CD14-positive monocyte (primary cell): ENCODE measurements around the gene PRKAR1A. TPM values are rescaled to one million over a fixed set of nuclear protein-coding genes. Genes with fewer than 3 reads are reported as not detected.
A peak's percentile ranks its signal among the peaks of the same experiment; 100 is the strongest.

Experiments
- DNase-seq, 3 donors: peaks; one replicate each; pipeline ENCODE4 v3.0.0-alpha.2; 2011 to 2022
- H2AFZ ChIP-seq: 2 replicates; pipeline ENCODE4 v1.6.0; 2012; ENCODE audit warnings: mild to moderate bottlenecking, low read depth, low read length, inconsistent platforms; ENCODE audit not compliant: insufficient read depth, poor library complexity, severe bottlenecking
- H3K27ac ChIP-seq, 2 donors: 1 replicate in 1 of 2; 2 replicates in 1 of 2; pipeline ENCODE4 v1.5.1; 2012 to 2013; ENCODE audit warnings: low read length in 2 of 2, control low read depth in 1 of 2, inconsistent platforms in 1 of 2, low read depth in 1 of 2, mild to moderate bottlenecking in 1 of 2
- H3K27me3 ChIP-seq, 2 donors: one replicate each; pipeline versions ENCODE4 v1.6.0 to v1.6.1; 2011 to 2013; ENCODE audit warnings: low read length in 2 of 2; ENCODE audit not compliant: control insufficient read depth in 2 of 2, insufficient read depth in 2 of 2
- H3K36me3 ChIP-seq, 2 donors: replicated peaks in 1 of 2; 1 replicate in 1 of 2; 2 replicates in 1 of 2; pipeline versions ENCODE4 v1.5.1 to v1.6.1; 2012 to 2013; ENCODE audit warnings: low read length in 2 of 2, control low read depth in 1 of 2, inconsistent platforms in 1 of 2, mild to moderate bottlenecking in 1 of 2; ENCODE audit not compliant: insufficient read depth in 2 of 2, control insufficient read depth in 1 of 2
- H3K4me1 ChIP-seq, 2 donors: 1 replicate in 1 of 2; 2 replicates in 1 of 2; pipeline versions ENCODE4 v1.5.1 to v1.6.1; 2012 to 2013; ENCODE audit warnings: low read length in 2 of 2, control low read depth in 1 of 2, inconsistent platforms in 1 of 2, mild to moderate bottlenecking in 1 of 2, moderate library complexity in 1 of 2; ENCODE audit not compliant: insufficient read depth in 2 of 2, control insufficient read depth in 1 of 2
- H3K4me2 ChIP-seq: replicated peaks from 2 replicates; pipeline ENCODE3; 2012; ENCODE audit warnings: low read length, moderate library complexity, mild to moderate bottlenecking; ENCODE audit not compliant: poor library complexity, severe bottlenecking; ENCODE audit errors: extremely low read depth
- H3K4me3 ChIP-seq, 3 experiments: fragments of 200-600 bp in 1 of 3; sonication (generic) in 1 of 3; replicated peaks in 1 of 3; 1 replicate in 2 of 3; 2 replicates in 1 of 3; pipeline ENCODE4 v1.5.1; 2011 to 2013; ENCODE audit warnings: low read length in 3 of 3, mild to moderate bottlenecking in 3 of 3, control low read depth in 2 of 3, low read depth in 2 of 3, inconsistent platforms in 1 of 3, moderate library complexity in 1 of 3
- H3K79me2 ChIP-seq: 2 replicates; pipeline ENCODE4 v1.6.0; 2012; ENCODE audit warnings: mild to moderate bottlenecking, control low read depth, inconsistent platforms, low read length, moderate library complexity; ENCODE audit not compliant: insufficient read depth
- H3K9ac ChIP-seq: 2 replicates; pipeline ENCODE4 v1.6.0; 2017; ENCODE audit warnings: low read length, mild to moderate bottlenecking; ENCODE audit not compliant: insufficient read depth, poor library complexity, severe bottlenecking
- H3K9me3 ChIP-seq, 2 donors: replicated peaks in 1 of 2; 1 replicate in 1 of 2; 2 replicates in 1 of 2; pipeline versions ENCODE4 v1.5.1 to v1.6.1; 2012 to 2013; ENCODE audit warnings: low read length in 2 of 2, control low read depth in 1 of 2; ENCODE audit not compliant: control insufficient read depth in 1 of 2, insufficient read depth in 1 of 2
- H4K20me1 ChIP-seq: 2 replicates; pipeline ENCODE4 v1.6.0; 2012; ENCODE audit warnings: mild to moderate bottlenecking, low read length, control low read depth, moderate library complexity; ENCODE audit not compliant: insufficient read depth
- H3K27ac Mint-ChIP-seq, 7 donors: one replicate each; pipeline ENCODE4 v1.8.0; 2020; ENCODE audit warnings: mild to moderate bottlenecking in 7 of 7, mixed read lengths in 7 of 7, moderate library complexity in 6 of 7, inconsistent platforms in 2 of 7
- H3K27me3 Mint-ChIP-seq, 3 donors: one replicate each; pipeline ENCODE4 v1.8.0; 2021 to 2022; ENCODE audit warnings: low read depth in 3 of 3, mild to moderate bottlenecking in 3 of 3, mixed read lengths in 3 of 3, moderate library complexity in 3 of 3, inconsistent platforms in 1 of 3
- H3K36me3 Mint-ChIP-seq, 2 donors: one replicate each; pipeline ENCODE4 v1.8.0; 2020; ENCODE audit warnings: mixed read lengths in 2 of 2, inconsistent platforms in 1 of 2, mild to moderate bottlenecking in 1 of 2
- H3K4me1 Mint-ChIP-seq: one replicate; pipeline ENCODE4 v1.8.0; 2020; ENCODE audit warnings: mild to moderate bottlenecking, mixed read lengths
- H3K4me3 Mint-ChIP-seq, 2 donors: one replicate each; pipeline ENCODE4 v1.8.0; 2020; ENCODE audit warnings: mild to moderate bottlenecking in 2 of 2, mixed read lengths in 2 of 2, moderate library complexity in 1 of 2
- H3K9me3 Mint-ChIP-seq, 7 donors: one replicate each; pipeline ENCODE4 v1.8.0; 2020 to 2022; ENCODE audit warnings: mixed read lengths in 7 of 7, mild to moderate bottlenecking in 6 of 7, moderate library complexity in 6 of 7, inconsistent platforms in 2 of 7
- CTCF ChIP-seq: fragments of 200-600 bp; IDR thresholded peaks from one replicate; pipeline ENCODE4 v1.8.0; 2022; ENCODE audit warnings: antibody characterized with exemption, mild to moderate bottlenecking
- WGBS: methylation state at CpG from one replicate; pipeline ENCODE4 v1.1.5; 2013; ENCODE audit warnings: missing lambda C conversion rate; ENCODE audit not compliant: insufficient coverage; 5-methylcytosine and 5-hydroxymethylcytosine counted together
- intact Hi-C, 2 donors: fragments of 100-400 bp; cut with micrococcal nuclease; formaldehyde crosslinking; loops; one replicate each; pipeline versions ENCODE4 v1.15.0 to v1.15.1; 2023
- polyA plus RNA-seq, 3 donors: library from polyadenylated mRNA; depleted of rRNA in 1 of 3; unstranded in 2 of 3; stranded (reverse) in 1 of 3; fragments of 300-500 nt in 2 of 3; fragments of >200 nt in 1 of 3; fragmentation: Illumina TruSeq in 2 of 3; gene quantifications; 1 replicate in 2 of 3; 2 replicates in 1 of 3; pipeline ENCODE4 v1.2.3, GENCODE V29; 2012 to 2021

Gene PRKAR1A
- polyA plus RNA-seq, 3 donors: 91.9 to 436 (median 300) TPM

GRCh38 chr17:68595496-68595895, 83.3 kb downstream of the PRKAR1A start:
- 3% methylated on average over 3 of the region's 5 CpGs for whole genome bisulfite sequencing
- H3K4me3 ChIP-seq: no peak overlapping the region
- Mint-ChIP-seq H3K4me3 (peak overlapping the region in 1 of 2 donors; percentile 13), H3K9me3 (peaks cover 0 to 9% (median 5%) of the 10 kb centered on the region in 7 donors), H3K27ac (peak overlapping the region in 2 of 7 donors; percentile 0 to 41), H3K36me3 (peaks cover 13 to 30% of the 10 kb centered on the region in 2 donors), H3K4me1 (peaks cover 36% of the 10 kb centered on the region), H3K27me3 (peaks cover 55 to 74% (median 56%) of the 10 kb centered on the region in 3 donors)
- intact Hi-C loops: no loop called here
- peaks cover 19 to 25% of the 10 kb centered on the region in 2 donors for H3K4me1 ChIP-seq
- no peaks in the 10 kb centered on the region for H3K36me3 ChIP-seq
- no peak overlapping the region for H3K9ac ChIP-seq
- peak overlapping the region; percentile 3 for H2AFZ ChIP-seq
- peaks cover 0 to 4% of the 10 kb centered on the region in 2 donors for H3K9me3 ChIP-seq
- H3K27ac ChIP-seq: no peak overlapping the region
- no peak overlapping the region for H3K4me2 ChIP-seq
- no peaks in the 10 kb centered on the region for H4K20me1 ChIP-seq
- peaks cover 45 to 57% of the 10 kb centered on the region in 2 donors for H3K27me3 ChIP-seq
- DNase-seq: peak in 1 of 3 donors; percentile 22
- no peaks in the 10 kb centered on the region for H3K79me2 ChIP-seq
- TF ChIP-seq CTCF: no peak

- peak overlapping the region in 1 of 2 donors; percentile 13 for H3K4me3 Mint-ChIP-seq
- peaks cover 19 to 29% of the 10 kb centered on the region in 2 donors for H3K4me1 ChIP-seq
- H3K27me3 Mint-ChIP-seq: peaks cover 55 to 73% (median 56%) of the 10 kb centered on the region in 3 donors
These were observed 83.8 kb downstream of the PRKAR1A start for GRCh38 chr17:68595986-68596385.

More at GRCh38 chr17:68595986-68596385, 83.8 kb downstream of the PRKAR1A start:
- Histone ChIP-seq H3K4me2 (no peak overlapping the region), H3K79me2 (no peaks in the 10 kb centered on the region), H4K20me1 (no peaks in the 10 kb centered on the region), H3K9ac (no peak overlapping the region), H3K27ac (no peak overlapping the region), H3K4me3 (no peak overlapping the region), H2AFZ (no peak overlapping the region), H3K27me3 (peaks cover 46 to 60% of the 10 kb centered on the region in 2 donors), H3K9me3 (peaks cover 0 to 4% of the 10 kb centered on the region in 2 donors), H3K36me3 (no peaks in the 10 kb centered on the region)
- Mint-ChIP-seq H3K9me3 (peaks cover 0 to 9% (median 5%) of the 10 kb centered on the region in 7 donors), H3K4me1 (peaks cover 32% of the 10 kb centered on the region), H3K27ac (no peak overlapping the region), H3K36me3 (peaks cover 13 to 30% of the 10 kb centered on the region in 2 donors)
- WGBS: 69% methylated on average over 1 of the region's 2 CpGs
- intact Hi-C loops: no loop called here
- DNase-seq: no peak
- TF ChIP-seq CTCF: no peak
